ENCODE data around the gene HBD. TPM values are rescaled to one million over a fixed set of nuclear protein-coding genes. Genes with fewer than 3 reads are reported as not detected.
"Not testable (repeated sequence)": the region's sequence is repeated elsewhere in the genome, so short reads cannot be mapped to it uniquely, and the experiment has no call there.

Gene HBD
- total RNA-seq, 2 experiments from 2014 or later: not detected

GRCh38 chr11:5265832-5266231 is 31.5 kb upstream of the HBD start:
- Histone ChIP-seq H3K79me2 (ENCODE audit: insufficient read depth, low read depth, low read length) (no peaks in the 10 kb centered on the region), H2AFZ (ENCODE audit: low read length) (no peak overlapping the region), H3K9me2 (ENCODE audit: insufficient read depth, low read length) (no peaks in the 10 kb centered on the region), H3K4me2 (ENCODE audit: low read length) (no peak overlapping the region), H3K4me3 (ENCODE audit: low read depth, low read length, poor library complexity, severe bottlenecking) (no peak overlapping the region), H3K27ac (ENCODE audit: low read depth, low read length, poor library complexity, severe bottlenecking) (no peak overlapping the region), H3K9me3 (ENCODE audit: low read length) (no peaks in the 10 kb centered on the region), H3K4me1 (ENCODE audit: insufficient read depth, low read length, poor library complexity, severe bottlenecking) (no peaks in the 10 kb centered on the region), H4K20me1 (ENCODE audit: insufficient read depth, low read length) (no peaks in the 10 kb centered on the region), H3K36me3 (ENCODE audit: insufficient read depth, low read length) (no peaks in the 10 kb centered on the region)
- TF ChIP-seq, protein P1, sequence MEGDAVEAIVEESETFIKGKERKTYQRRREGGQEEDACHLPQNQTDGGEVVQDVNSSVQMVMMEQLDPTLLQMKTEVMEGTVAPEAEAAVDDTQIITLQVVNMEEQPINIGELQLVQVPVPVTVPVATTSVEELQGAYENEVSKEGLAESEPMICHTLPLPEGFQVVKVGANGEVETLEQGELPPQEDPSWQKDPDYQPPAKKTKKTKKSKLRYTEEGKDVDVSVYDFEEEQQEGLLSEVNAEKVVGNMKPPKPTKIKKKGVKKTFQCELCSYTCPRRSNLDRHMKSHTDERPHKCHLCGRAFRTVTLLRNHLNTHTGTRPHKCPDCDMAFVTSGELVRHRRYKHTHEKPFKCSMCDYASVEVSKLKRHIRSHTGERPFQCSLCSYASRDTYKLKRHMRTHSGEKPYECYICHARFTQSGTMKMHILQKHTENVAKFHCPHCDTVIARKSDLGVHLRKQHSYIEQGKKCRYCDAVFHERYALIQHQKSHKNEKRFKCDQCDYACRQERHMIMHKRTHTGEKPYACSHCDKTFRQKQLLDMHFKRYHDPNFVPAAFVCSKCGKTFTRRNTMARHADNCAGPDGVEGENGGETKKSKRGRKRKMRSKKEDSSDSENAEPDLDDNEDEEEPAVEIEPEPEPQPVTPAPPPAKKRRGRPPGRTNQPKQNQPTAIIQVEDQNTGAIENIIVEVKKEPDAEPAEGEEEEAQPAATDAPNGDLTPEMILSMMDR (conservative IDR thresholded peaks at IDR 0.05; ENCODE audit: low read length): no peak
- TF ChIP-seq EZH2phosphoT487 (IDR thresholded peaks at IDR 0.05; ENCODE audit: borderline replicate concordance, low read depth, low read length): no peak
- ChIA-PET POLR2A (no interaction called here), CTCF (ENCODE audit: unreplicated experiment) (no interaction called here)
- DNase-seq (ENCODE audit: low spot score): no peak
- intact Hi-C loops (cut with micrococcal nuclease; ENCODE audit: unreplicated experiment): no loop called here
- BruUV-seq (replicated peaks): no TSS peak

DNA sequence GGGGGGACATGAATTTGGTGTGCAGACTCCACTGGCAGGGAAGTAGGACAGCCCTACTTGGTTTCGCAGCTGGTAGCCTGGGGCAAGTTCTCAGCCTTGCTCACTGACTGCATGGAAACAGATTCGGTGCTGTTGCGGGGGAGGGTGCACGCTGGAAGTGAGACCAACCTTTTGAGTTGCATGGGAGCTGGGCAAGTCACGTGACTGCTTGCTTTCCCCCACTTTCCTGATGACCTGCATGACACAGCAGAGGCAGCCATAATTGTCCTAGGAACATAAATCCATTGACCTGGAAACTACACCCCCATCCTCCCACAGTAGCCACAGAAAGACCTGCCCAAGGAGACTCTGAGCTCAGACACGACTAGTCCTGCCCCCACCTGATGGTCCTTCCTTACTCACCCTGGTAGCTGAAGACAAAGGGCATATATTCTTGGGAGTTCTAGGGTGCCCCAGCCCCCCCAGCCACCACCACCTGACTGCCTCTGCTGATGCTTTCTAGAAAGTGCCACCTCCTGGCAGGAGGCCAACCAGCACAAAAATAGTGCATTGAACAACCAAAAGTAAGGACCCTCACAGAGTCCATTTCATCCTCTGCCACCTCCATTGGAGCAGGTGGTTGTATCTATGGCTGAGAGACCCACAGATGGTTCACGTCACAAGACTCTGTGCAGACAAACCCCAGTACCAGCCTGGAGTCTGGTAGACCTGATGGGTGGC is 24.4 kb upstream of the HBD start:
- Histone ChIP-seq H3K4me1 (ENCODE audit: insufficient read depth, low read length, poor library complexity, severe bottlenecking) (no peaks in the 10 kb centered on the region), H3K9me2 (ENCODE audit: insufficient read depth, low read length) (no peaks in the 10 kb centered on the region), H3K9me3 (ENCODE audit: low read length) (no peaks in the 10 kb centered on the region), H3K4me2 (ENCODE audit: low read length) (no peak overlapping the region), H4K20me1 (ENCODE audit: insufficient read depth, low read length) (no peaks in the 10 kb centered on the region), H2AFZ (ENCODE audit: low read length) (no peak overlapping the region), H3K4me3 (ENCODE audit: low read depth, low read length, poor library complexity, severe bottlenecking) (no peak overlapping the region), H3K36me3 (ENCODE audit: insufficient read depth, low read length) (no peaks in the 10 kb centered on the region), H3K27ac (ENCODE audit: low read depth, low read length, poor library complexity, severe bottlenecking) (no peak overlapping the region), H3K79me2 (ENCODE audit: insufficient read depth, low read depth, low read length) (no peaks in the 10 kb centered on the region)
- no peak for DNase-seq (ENCODE audit: low spot score)
- intact Hi-C loops (cut with micrococcal nuclease; ENCODE audit: unreplicated experiment): no loop called here
- TF ChIP-seq, protein P1 (conservative IDR thresholded peaks at IDR 0.05; ENCODE audit: low read length): no peak
- TF ChIP-seq EZH2phosphoT487 (IDR thresholded peaks at IDR 0.05; ENCODE audit: borderline replicate concordance, low read depth, low read length): no peak
- ChIA-PET CTCF (ENCODE audit: unreplicated experiment) (no interaction called here), POLR2A (no interaction called here)
- BruUV-seq (replicated peaks): no TSS peak

DNA sequence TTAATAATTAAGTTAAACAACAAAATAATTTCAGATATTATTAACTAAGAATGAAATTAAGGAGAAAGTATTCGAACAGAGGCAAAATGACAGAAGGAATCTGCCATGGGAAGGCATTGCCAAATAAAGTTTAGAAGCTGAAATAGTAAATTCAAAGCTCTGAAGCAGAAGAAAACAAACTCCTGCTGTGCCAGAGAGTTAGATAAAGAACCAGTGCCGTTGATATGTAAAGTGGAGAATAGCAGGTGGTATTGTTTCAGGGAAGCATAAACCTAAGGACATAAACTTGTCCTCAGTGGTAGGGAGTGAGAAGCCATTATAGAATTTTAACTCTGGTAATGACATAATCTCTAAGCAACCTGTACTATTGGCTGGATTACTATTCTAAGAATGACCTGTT is 23.0 kb upstream of the HBD start:
- H3K4me1 ChIP-seq (ENCODE audit: insufficient read depth, low read length, poor library complexity, severe bottlenecking): no peaks in the 10 kb centered on the region

GRCh38 chr11:5254646-5255413 is 20.5 kb upstream of the HBD start, which contains the start of gene HBG2:
Gene HBG2, minus strand, starts transcription at chr11:5254781. Its CDS starts 53 bp downstream, at chr11:5254728.
- H3K9me2 ChIP-seq (ENCODE audit: insufficient read depth, low read length); BruUV-seq (replicated peaks); H3K79me2 ChIP-seq (ENCODE audit: insufficient read depth, low read depth, low read length); CTCF ChIA-PET (ENCODE audit: unreplicated experiment); H3K4me3 ChIP-seq (ENCODE audit: low read depth, low read length, poor library complexity, severe bottlenecking); H3K9me3 ChIP-seq (ENCODE audit: low read length); H4K20me1 ChIP-seq (ENCODE audit: insufficient read depth, low read length); intact Hi-C loops (cut with micrococcal nuclease; ENCODE audit: unreplicated experiment); DNase-seq (ENCODE audit: low spot score); H3K36me3 ChIP-seq (ENCODE audit: insufficient read depth, low read length); H3K4me2 ChIP-seq (ENCODE audit: low read length); H2AFZ ChIP-seq (ENCODE audit: low read length); POLR2A ChIA-PET; H3K4me1 ChIP-seq (ENCODE audit: insufficient read depth, low read length, poor library complexity, severe bottlenecking); H3K27ac ChIP-seq (ENCODE audit: low read depth, low read length, poor library complexity, severe bottlenecking): not testable (repeated sequence)

More for the DNA sequence above, 23.0 kb upstream of the HBD start:
- H2AFZ ChIP-seq (ENCODE audit: low read length): no peak overlapping the region
- no peak overlapping the region for H3K4me2 ChIP-seq (ENCODE audit: low read length)
- no peaks in the 10 kb centered on the region for H3K9me3 ChIP-seq (ENCODE audit: low read length)
- H3K79me2 ChIP-seq (ENCODE audit: insufficient read depth, low read depth, low read length): no peaks in the 10 kb centered on the region
- ChIA-PET POLR2A (no interaction called here), CTCF (ENCODE audit: unreplicated experiment) (no interaction called here)
- TF ChIP-seq, protein P1 (conservative IDR thresholded peaks at IDR 0.05; ENCODE audit: low read length): no peak
- TF ChIP-seq EZH2phosphoT487 (IDR thresholded peaks at IDR 0.05; ENCODE audit: borderline replicate concordance, low read depth, low read length): no peak
- no peaks in the 10 kb centered on the region for H4K20me1 ChIP-seq (ENCODE audit: insufficient read depth, low read length)
- BruUV-seq (replicated peaks): no TSS peak
- no peak overlapping the region for H3K27ac ChIP-seq (ENCODE audit: low read depth, low read length, poor library complexity, severe bottlenecking)
- intact Hi-C loops (cut with micrococcal nuclease; ENCODE audit: unreplicated experiment): no loop called here
- no peak for DNase-seq (ENCODE audit: low spot score)
- no peaks in the 10 kb centered on the region for H3K36me3 ChIP-seq (ENCODE audit: insufficient read depth, low read length)
- H3K9me2 ChIP-seq (ENCODE audit: insufficient read depth, low read length): no peaks in the 10 kb centered on the region
- no peak overlapping the region for H3K4me3 ChIP-seq (ENCODE audit: low read depth, low read length, poor library complexity, severe bottlenecking)

Measured in OCI-LY7 (cell line).